G401.6 (cell line): ENCODE measurements around the gene CCT6B.

Experiments used
- FAIRE-seq: peaks from 2 replicates; lab custom pipeline; 2012; peaks lifted over from hg19 to GRCh38; lab: Jason Lieb, UNC

CCT6B gene

GRCh38 chr17:34884597-34884996 is 76.7 kb downstream of the CCT6B start:
- FAIRE-seq, result no peak

- FAIRE-seq, result no peak
Observed at GRCh38 chr17:34883106-34884000, 77.9 kb downstream of the CCT6B start.

GRCh38 chr17:34879146-34879545 is 82.1 kb downstream of the CCT6B start:
- no peak for FAIRE-seq
